HFF-Myc (cell line): ENCODE data around the gene LDB2.

Experiments
- DNase-seq: peaks from one replicate; pipeline ENCODE4 v3.0.0-alpha.2; 2011; ENCODE audit warnings: low read depth; ENCODE audit errors: extremely low read depth
- H3K4me3 ChIP-seq: replicated peaks from 2 replicates; pipeline ENCODE4 v1.5.1; 2011; ENCODE audit warnings: low read depth, mild to moderate bottlenecking, control low read depth, low read length
- CTCF ChIP-seq: IDR thresholded peaks from 2 replicates; pipeline ENCODE4 v1.5.1; 2012; ENCODE audit warnings: mild to moderate bottlenecking, low read depth, low read length, control low read depth; ENCODE audit errors: missing control alignments

The LDB2 gene

GRCh38 chr4:16835597-16836247 lies 62.7 kb downstream of the LDB2 start:
- H3K4me3 ChIP-seq: no peak overlapping the region
- no peak for DNase-seq
- TF ChIP-seq CTCF: no peak

- no peak overlapping the region for H3K4me3 ChIP-seq
- TF ChIP-seq CTCF: no peak
- DNase-seq: no peak
Measured at GRCh38 chr4:16834814-16835213, 63.6 kb downstream of the LDB2 start.

GRCh38 chr4:16833722-16834121 lies 64.7 kb downstream of the LDB2 start:
- DNase-seq: no peak
- TF ChIP-seq CTCF: no peak
- H3K4me3 ChIP-seq: no peak overlapping the region

GRCh38 chr4:16830081-16830480 lies 68.4 kb downstream of the LDB2 start:
- H3K4me3 ChIP-seq: no peak overlapping the region
- no peak for DNase-seq
- no peak for TF ChIP-seq CTCF

GRCh38 chr4:16827794-16828724 lies 70.4 kb downstream of the LDB2 start:
- H3K4me3 ChIP-seq: no peak overlapping the region
- no peak for TF ChIP-seq CTCF
- no peak for DNase-seq

- TF ChIP-seq CTCF: no peak
- no peak for DNase-seq
- no peak overlapping the region for H3K4me3 ChIP-seq
Measured at GRCh38 chr4:16827045-16827444, 71.4 kb downstream of the LDB2 start.
